Dermis blood vessel endothelial cell (primary cell): ENCODE results near the gene FNDC3B. TPM values are rescaled to one million over a fixed set of nuclear protein-coding genes. Genes with fewer than 3 reads are reported as not detected.

Experiments
- DNase-seq: peaks from one replicate; pipeline ENCODE4 v3.0.0; 2010
- total RNA-seq: library from RNA; depleted of rRNA; stranded (reverse); fragments of >200 nt; gene quantifications from 2 replicates; pipeline ENCODE4 v1.2.3, GENCODE V29; 2014

FNDC3B gene
- total RNA-seq, 1 donor from 2014 or later = 126 TPM

DNA sequence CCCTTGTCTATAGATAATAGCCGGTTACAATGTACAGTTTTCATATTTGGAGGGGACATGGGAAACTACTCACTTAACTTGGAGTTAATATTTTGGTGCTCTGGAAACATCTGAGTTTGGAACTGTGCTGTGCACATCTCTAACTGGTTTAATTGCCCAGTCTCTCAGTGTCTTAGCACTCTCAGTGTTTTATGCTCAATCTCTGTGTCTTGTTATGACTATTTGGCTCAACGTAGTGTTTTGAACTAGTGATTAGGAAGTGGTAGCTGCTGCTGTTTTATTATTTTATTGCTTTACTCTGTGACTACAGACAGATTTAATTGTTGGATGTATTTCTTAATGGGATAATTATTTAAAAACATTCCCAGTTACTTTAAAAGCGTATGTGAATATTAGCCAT, 17.0 kb downstream of the FNDC3B start:
- no peak for DNase-seq

- DNase-seq = no peak
Measured at GRCh38 chr3:172057059-172057458, 17.7 kb downstream of the FNDC3B start.

- no peak for DNase-seq
Measured at GRCh38 chr3:172057624-172058327, 18.4 kb downstream of the FNDC3B start.

DNA sequence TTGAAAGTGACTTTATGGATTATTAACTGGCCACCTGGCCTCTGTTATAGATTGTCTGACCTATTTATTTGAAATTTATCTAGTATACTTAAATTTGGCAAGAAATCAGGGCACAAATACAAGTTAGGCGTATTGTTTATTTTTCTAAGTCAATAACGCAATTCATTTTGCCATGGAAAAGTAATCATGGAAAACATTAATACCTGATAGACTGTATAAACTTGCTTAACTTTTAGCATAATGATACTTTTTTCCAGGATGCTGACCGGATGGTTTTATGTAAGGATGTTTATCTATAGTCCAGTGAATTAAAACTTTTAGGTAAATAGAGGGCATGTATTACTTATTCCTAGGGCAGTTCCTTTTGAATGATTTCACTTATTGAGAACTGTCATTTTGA, 20.2 kb downstream of the FNDC3B start:
- DNase-seq = no peak

DNA sequence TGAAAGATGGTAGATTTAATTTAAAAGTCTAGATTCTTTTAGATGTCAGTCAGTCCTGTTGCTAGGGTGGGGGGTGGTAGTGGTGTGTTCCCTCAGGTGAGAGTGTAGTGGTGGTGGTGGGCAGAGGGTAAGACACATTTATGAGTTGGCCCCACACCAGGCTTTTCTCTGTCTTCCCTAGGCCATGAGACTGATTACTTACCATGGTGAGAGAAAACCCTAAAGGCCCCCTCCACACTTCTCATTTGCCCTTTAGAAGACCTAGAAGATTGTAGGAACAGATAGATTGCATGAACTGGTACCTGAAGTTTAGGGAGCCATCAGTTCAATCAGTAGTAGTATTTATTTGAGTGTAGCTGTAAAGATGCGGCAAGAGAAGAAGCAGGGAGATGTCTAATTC, 20.9 kb downstream of the FNDC3B start:
- no peak for DNase-seq

- DNase-seq = peak; percentile 54
Measured at GRCh38 chr3:172061724-172062184, 22.4 kb downstream of the FNDC3B start.

GRCh38 chr3:172062761-172063160, 23.4 kb downstream of the FNDC3B start:
- DNase-seq = no peak

- no peak for DNase-seq
Measured at GRCh38 chr3:172063456-172064432, 24.4 kb downstream of the FNDC3B start.

DNA sequence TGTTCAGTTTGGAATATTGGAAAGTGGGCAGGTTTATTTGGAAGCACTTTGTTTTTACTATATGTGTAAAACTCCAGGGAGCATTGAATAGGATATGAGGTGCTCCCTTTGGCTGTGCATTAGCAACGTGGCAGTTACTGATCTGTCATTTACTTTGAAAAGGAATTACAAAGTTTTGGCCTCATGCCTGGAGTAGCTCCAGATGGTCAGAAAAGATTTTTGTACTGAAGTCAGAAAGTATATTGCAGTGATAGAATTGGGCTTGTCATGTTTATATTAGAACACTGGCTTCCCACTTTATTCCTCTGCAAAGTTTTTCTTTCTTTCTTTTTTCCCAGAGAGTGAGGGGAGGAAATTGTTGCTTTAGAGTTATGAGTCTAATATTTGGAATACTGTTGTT, 26.1 kb downstream of the FNDC3B start:
- DNase-seq = peak; percentile 86

GRCh38 chr3:172065967-172066762, 26.8 kb downstream of the FNDC3B start:
- peak; percentile 85 for DNase-seq

DNA sequence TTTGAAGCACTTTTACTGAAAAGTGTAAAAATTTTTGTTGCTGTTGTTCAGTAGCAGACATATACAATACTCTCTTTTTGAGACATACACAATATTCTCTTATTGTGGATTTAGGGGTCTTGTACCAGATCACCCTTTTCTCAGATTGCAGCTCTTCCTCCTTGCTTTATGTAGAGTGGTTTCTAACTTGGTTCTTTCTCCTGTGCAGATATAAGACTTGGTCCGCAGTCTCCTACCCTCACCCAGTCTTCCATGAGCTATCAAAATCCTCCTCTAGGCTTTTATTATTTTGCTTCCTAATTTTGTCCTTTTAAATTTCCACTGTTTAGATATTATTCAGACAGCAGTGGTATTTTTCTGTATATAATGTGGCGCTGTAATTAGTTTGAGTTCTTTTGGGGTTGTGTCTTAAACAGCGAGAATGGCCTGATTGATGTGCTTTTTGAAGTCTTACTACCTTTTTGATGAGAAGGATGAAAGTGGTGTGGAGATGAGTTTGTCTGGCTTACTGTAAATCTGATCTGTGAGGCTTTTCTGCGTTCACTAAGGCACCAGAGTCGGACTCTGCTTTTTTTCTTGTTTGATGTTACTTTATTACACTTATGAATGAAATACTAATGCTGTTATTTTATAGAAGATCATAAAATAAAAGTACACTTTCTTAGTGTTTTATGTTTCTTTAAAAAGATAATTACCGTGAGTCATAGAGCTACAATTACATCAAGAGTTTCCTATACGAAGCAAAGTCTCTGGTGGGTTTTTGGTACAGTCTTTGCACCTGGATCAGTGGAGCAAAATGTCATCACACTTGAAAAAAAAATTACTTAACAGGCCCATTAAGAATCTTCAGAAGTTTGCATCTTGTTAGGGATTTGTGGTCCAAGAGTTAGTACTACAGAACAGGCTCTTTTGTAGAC, 27.8 kb downstream of the FNDC3B start:
- DNase-seq = peak; percentile 41

DNA sequence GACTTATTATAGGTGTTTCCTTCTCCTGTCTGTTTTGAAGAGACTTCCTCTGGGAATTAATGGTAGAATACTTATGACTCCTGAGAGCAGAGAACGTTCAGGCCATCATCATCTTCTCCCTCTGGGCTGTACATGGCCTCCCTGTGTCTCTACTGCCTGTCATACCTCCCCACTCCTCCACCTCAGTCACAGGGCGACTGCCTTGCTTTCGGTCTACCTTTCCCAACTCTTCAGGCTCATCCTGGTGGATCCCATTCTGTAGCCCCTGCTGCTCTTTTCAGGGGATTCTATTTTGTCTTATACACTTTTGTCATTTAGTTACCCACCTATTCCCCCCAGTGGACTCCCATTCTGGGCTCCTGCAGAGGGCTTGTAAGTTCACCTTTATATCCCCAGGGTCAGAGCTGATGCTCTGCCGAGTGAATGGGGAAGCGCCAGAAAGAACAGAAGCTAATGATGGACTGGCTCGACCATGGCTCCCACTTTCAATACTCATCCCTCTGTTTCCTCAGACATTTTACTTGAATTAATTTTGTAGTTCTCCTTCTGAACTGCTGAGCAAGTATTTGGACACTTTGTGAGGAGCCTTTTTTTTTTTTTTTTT, 28.6 kb downstream of the FNDC3B start:
- no peak for DNase-seq

DNA sequence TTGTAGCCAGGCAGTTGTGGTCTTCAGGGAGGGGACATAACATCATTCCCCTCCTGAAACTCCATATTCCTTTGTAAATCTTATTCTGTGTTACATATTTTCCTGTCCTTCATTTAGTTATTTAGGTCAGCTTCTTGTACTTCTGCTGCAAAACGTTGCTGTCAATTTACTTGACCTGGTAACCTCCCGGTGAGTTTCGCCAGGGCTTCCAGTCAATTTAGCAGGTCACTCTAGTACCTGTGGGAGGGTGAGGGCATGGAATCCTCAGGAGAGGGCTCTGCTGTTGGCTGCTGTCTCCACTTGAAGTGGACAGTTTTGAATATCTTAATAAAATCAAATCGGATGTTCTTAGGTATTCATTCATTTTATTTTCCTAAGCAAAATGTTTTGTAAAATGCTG, 29.6 kb downstream of the FNDC3B start:
- DNase-seq = no peak

DNA sequence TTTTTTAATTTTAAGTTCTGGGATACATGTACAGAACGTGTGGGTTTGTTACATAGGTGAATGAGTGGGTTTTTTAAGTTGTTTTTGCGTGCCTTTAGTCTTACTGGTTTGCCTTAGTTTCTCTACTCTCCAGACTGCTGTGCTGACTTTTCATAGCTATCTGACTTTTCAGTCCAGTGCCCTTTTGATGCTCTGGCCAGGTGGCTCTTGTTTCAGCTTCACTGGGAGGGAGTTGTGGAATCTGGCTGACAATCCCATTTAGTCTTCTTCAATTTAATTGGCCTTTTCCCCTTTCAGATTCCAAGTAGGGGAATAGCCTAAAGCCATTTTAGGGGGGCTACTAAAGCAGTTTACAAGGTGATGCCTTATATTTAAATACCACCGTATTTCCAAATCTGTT, 30.1 kb downstream of the FNDC3B start:
- no peak for DNase-seq

DNA sequence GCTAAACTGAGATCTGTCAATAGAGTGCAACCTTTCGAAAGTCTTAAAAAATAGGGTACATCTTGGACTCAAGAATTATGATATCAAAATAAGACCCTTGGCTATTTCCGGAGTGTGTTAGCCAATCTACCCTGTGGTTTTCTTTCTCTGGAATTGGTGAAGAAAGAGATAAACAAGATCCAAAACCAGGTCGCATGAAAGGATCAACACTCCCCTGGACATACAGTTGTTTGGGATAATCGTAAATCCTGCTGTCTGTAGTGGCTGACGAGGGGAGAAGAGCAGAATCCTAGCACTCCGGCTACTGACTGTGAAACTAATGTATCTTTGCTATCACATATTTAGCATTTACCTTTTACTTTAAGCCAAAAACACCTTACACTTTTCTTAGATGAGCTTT, 30.9 kb downstream of the FNDC3B start:
- no peak for DNase-seq

- DNase-seq = no peak
Measured at GRCh38 chr3:172070802-172071201, 31.4 kb downstream of the FNDC3B start.

- DNase-seq = no peak
Measured at GRCh38 chr3:172071780-172072330, 32.5 kb downstream of the FNDC3B start.

GRCh38 chr3:172072543-172072942, 33.2 kb downstream of the FNDC3B start:
- DNase-seq = no peak

GRCh38 chr3:172073262-172073915, 34.0 kb downstream of the FNDC3B start:
- DNase-seq = no peak

GRCh38 chr3:172074032-172074431, 34.7 kb downstream of the FNDC3B start:
- no peak for DNase-seq
